ENCODE results near the gene EPHB2.

Gene EPHB2

DNA sequence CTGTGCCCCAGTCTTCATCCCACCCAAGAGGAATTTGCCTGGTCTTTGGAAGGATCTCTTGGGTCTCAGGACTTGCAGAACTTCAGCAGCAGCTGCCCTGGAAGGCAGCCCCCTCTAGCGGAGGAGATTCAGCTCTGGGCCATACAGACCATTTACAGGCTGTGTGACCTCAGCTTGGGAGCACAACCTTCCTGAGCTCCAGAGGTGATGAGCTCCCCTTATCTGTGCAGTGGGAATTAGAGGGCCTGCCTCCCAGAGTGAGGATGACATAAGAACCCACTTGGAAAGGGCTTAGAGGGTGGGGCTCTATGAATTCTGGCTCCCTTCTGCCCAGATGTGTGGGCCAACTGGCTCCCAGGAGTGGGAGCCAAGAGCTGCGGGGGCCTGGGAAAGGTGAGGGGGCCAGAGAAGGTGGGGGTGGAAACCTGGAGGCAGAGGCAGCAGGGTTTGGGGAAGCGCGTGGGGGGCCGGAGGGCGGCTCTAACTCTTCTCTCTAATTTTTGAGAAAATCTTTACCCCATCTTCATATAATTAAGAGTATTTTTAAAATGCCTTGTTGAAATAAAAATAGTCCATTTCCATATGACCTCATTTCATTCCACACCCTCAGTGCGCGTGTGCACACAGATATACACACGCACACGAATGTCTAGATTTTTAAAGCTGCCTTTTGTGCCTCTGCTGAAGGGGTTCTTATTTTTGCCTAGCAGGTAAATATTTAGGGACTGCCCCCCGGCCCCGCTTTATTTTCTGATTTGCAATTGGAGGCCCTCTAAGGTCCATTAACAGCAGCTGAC lies 21.5 kb downstream of the EPHB2 start:
- DNase-seq (ENCODE audit: insufficient read length, low spot score): no peak

DNA sequence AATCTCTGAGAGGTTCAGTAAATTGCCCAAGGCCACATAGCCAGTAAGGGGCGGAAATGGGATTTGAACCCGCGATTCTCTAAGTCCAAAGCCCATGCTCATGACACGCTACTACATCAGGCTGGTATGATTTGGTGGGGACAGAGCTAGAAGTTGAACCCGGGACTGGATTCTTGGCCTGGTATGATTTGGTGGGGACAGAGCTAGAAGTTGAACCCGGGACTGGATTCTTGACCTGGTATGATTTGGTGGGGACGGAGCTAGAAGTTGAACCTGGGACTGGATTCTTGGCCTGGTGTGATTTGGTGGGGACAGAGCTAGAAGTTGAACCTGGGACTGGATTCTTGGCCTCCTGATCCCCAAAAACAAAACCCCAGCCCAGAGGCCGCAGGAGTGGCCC lies 23.0 kb downstream of the EPHB2 start:
- DNase-seq (ENCODE audit: insufficient read length, low spot score) (no peak), FAIRE-seq (no peak)
- TF ChIP-seq PAX5 (IDR thresholded peaks at IDR 0.05; ENCODE audit: insufficient read depth, low read length, severe bottlenecking) (no peak), POLR2A (IDR thresholded peaks at IDR 0.05; ENCODE audit: low read depth, low read length) (no peak), POU2F2 (IDR thresholded peaks at IDR 0.05; ENCODE audit: low read depth, low read length) (no peak), TAF1 (IDR thresholded peaks at IDR 0.05; ENCODE audit: low read depth, low read length) (no peak), POLR2AphosphoS5 (IDR thresholded peaks at IDR 0.05; ENCODE audit: low read depth, low read length) (no peak), SPI1 (IDR thresholded peaks at IDR 0.05; ENCODE audit: low read depth, low read length) (no peak)

More for the DNA sequence above, 21.5 kb downstream of the EPHB2 start:
- no peak for FAIRE-seq
- TF ChIP-seq TAF1 (IDR thresholded peaks at IDR 0.05; ENCODE audit: low read depth, low read length) (no peak), POLR2A (IDR thresholded peaks at IDR 0.05; ENCODE audit: low read depth, low read length) (no peak), PAX5 (IDR thresholded peaks at IDR 0.05; ENCODE audit: insufficient read depth, low read length, severe bottlenecking) (no peak), POU2F2 (IDR thresholded peaks at IDR 0.05; ENCODE audit: low read depth, low read length) (no peak)

DNA sequence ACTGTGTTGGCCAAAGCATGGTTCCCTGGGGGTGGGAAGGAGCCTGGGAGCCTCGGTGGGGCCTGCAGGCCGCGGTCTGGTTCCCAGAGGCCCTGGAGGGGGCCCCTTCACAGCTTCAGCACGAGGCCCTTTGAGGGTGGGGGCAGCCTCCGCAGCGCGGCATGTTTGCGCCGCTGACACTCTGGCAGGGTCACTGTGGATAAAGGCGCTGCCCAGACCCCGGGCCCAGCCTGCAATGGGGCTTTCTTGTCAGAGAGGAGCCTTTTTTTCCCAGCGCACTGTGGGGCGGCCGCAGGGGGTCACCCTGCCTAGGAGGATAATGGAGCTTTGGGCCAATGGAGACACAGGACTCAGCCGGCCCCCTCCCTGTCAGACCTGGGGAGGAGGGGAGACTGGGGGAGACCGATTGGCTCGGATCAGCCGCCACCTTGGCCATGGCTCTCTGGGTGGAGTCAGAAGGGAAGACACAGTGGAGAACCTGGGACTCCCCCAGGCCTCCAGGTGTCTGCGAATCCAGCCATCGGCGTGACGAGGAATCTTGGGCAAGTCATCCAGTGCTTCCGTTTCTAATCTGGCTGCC lies 26.0 kb downstream of the EPHB2 start:
- FAIRE-seq: no peak
- DNase-seq (ENCODE audit: insufficient read length, low spot score): no peak
- TF ChIP-seq SPI1 (IDR thresholded peaks at IDR 0.05; ENCODE audit: low read depth, low read length) (no peak), POLR2A (IDR thresholded peaks at IDR 0.05; ENCODE audit: low read depth, low read length) (no peak), PAX5 (IDR thresholded peaks at IDR 0.05; ENCODE audit: insufficient read depth, low read length, severe bottlenecking) (no peak), POU2F2 (IDR thresholded peaks at IDR 0.05; ENCODE audit: low read depth, low read length) (no peak), TAF1 (IDR thresholded peaks at IDR 0.05; ENCODE audit: low read depth, low read length) (no peak), POLR2AphosphoS5 (IDR thresholded peaks at IDR 0.05; ENCODE audit: low read depth, low read length) (no peak)

DNA sequence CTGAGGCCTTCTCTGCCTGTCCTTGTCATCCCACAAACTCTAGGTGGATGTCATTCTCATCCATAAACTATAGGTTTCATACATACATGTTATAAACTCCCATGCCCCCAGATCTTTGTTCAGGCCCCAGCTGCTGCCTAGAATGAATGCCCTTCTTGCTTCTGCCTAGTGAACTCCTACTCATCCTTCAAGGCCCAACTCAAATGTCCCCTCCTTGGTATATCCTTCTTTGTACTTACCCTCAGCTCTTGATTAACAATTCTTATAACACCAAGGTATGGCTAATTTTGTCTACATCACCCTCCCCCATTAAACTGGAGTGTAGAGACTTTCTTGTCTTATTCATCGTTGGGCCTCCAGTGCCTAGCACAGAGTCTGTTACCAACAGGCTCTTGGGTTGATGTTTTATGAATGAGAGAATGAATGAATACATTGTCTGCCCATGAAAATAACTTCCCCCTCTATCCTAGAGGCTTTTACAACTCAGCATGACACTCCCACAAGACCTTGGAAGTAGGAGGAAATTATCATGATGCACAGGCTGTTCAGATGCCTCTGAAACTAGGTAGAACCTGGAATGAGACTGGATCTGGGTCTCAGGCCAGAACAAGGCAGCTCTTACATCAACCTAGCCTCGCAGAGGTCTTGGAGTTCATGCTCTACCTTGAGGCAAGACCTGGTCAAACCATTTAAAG lies 26.9 kb downstream of the EPHB2 start:
- no peak for DNase-seq (ENCODE audit: insufficient read length, low spot score)
- FAIRE-seq: no peak
- TF ChIP-seq POLR2AphosphoS5 (IDR thresholded peaks at IDR 0.05; ENCODE audit: low read depth, low read length) (no peak), TAF1 (IDR thresholded peaks at IDR 0.05; ENCODE audit: low read depth, low read length) (no peak), PAX5 (IDR thresholded peaks at IDR 0.05; ENCODE audit: insufficient read depth, low read length, severe bottlenecking) (no peak), POU2F2 (IDR thresholded peaks at IDR 0.05; ENCODE audit: low read depth, low read length) (no peak), SPI1 (IDR thresholded peaks at IDR 0.05; ENCODE audit: low read depth, low read length) (no peak), POLR2A (IDR thresholded peaks at IDR 0.05; ENCODE audit: low read depth, low read length) (no peak)

DNA sequence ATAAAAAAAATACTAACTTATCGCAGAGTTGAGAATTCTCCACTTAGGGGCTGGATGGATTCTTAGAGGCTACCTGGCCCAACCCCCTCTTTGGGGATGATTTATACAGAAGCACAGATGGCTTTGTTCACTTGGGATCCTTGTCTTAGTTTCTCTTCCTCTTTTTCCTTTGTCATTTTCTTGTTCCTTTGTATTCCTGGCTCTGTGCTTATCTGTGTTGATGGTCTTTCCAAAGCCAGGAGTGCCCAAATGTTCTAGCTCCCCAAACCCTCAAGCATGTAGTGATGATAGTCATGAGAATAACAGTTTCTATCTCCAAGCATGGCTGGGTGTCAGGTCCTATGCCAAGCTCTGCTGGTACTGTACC lies 27.4 kb downstream of the EPHB2 start:
- no peak for TF ChIP-seq POLR2AphosphoS5 (IDR thresholded peaks at IDR 0.05; ENCODE audit: low read depth, low read length)
- peak; percentile 63 for TF ChIP-seq SPI1 (IDR thresholded peaks at IDR 0.05; ENCODE audit: low read depth, low read length)
- TF ChIP-seq POU2F2 (IDR thresholded peaks at IDR 0.05; ENCODE audit: low read depth, low read length): no peak
- no peak for TF ChIP-seq POLR2A (IDR thresholded peaks at IDR 0.05; ENCODE audit: low read depth, low read length)
- TF ChIP-seq PAX5 (IDR thresholded peaks at IDR 0.05; ENCODE audit: insufficient read depth, low read length, severe bottlenecking): no peak
- DNase-seq (ENCODE audit: insufficient read length, low spot score): no peak
- no peak for FAIRE-seq

DNA sequence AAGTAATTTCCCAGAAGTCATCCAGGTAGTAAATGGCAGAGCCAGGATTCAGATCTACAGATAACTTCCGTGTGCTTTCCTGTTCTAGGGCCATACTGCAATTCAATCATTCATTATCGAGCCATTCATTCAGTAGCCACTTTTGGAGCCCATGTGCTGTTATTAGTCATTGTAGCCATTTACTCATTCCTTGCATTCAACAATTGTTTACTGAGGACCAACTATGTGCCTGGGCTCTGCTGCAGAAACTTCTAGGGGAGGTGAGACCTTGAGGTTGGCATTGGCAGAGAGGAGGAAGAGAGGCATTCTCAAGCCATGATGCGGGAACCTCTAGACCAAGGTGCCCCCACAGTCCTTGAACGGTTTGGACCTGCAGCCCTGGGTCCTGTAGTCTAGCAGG lies 27.9 kb downstream of the EPHB2 start:
- no peak for FAIRE-seq
- TF ChIP-seq TAF1 (IDR thresholded peaks at IDR 0.05; ENCODE audit: low read depth, low read length) (no peak), POLR2A (IDR thresholded peaks at IDR 0.05; ENCODE audit: low read depth, low read length) (no peak), SPI1 (IDR thresholded peaks at IDR 0.05; ENCODE audit: low read depth, low read length) (no peak), PAX5 (IDR thresholded peaks at IDR 0.05; ENCODE audit: insufficient read depth, low read length, severe bottlenecking) (no peak), POU2F2 (IDR thresholded peaks at IDR 0.05; ENCODE audit: low read depth, low read length) (no peak), POLR2AphosphoS5 (IDR thresholded peaks at IDR 0.05; ENCODE audit: low read depth, low read length) (no peak)
- no peak for DNase-seq (ENCODE audit: insufficient read length, low spot score)

DNA sequence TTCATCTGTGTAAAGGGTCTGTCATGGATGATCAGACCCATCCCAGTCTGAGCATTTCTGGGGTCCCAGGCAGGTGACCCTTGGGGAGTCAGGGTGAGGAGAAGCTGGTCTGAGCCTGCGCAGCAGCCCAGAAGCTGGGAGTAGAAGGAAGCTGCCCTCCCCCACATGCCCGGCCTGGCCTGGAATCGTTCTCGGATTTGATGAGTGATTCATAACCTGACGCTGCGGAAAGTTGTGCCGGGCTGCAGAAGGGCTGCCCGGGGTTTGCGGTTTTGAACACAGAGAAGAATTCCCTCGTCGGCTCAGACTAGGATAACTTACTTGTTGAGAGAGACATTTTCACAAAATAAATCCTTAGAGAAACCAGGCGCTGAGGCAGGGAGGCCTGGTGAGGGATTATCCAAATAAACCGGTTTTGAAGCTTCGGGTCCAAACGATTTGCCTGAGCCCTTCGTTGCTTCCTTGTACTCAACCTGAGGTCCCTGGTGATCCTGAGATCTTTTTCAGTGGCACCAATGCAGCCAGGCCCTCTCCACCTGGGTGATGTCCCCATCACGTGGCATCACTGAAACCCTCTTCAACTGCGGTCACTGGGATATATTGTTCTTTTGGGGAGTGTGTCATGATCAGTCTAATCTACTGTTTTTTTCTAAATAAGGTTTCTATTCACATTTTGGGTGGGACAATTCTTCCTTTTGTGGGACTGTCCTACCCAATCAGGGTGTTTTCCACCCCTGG lies 29.2 kb downstream of the EPHB2 start:
- FAIRE-seq (no peak), DNase-seq (ENCODE audit: insufficient read length, low spot score) (no peak)

DNA sequence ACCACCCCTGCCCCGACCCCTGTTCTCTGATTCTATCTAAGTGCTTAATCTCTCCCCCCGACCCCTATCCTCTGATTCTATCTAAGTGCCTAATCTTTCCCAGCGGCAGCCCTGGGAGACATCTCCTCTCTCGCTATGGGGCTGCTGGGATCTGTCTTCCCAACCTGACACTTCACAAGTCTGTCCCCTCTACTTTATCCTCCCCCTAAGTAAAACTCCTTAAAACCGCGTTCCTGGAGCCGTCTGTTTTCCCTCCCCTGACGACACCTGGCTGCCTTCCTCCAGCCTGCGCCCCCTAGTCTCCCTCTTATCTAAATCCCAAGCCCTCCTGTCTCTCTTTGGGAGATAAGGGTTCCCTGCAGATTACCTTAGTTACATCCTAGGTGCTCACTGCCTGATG lies 30.5 kb downstream of the EPHB2 start:
- no peak for TF ChIP-seq POLR2AphosphoS5 (IDR thresholded peaks at IDR 0.05; ENCODE audit: low read depth, low read length)
- no peak for TF ChIP-seq POLR2A (IDR thresholded peaks at IDR 0.05; ENCODE audit: low read depth, low read length)
- TF ChIP-seq POU2F2 (IDR thresholded peaks at IDR 0.05; ENCODE audit: low read depth, low read length): no peak
- TF ChIP-seq PAX5 (IDR thresholded peaks at IDR 0.05; ENCODE audit: insufficient read depth, low read length, severe bottlenecking): no peak
- no peak for TF ChIP-seq SPI1 (IDR thresholded peaks at IDR 0.05; ENCODE audit: low read depth, low read length)
- no peak for TF ChIP-seq TAF1 (IDR thresholded peaks at IDR 0.05; ENCODE audit: low read depth, low read length)
- no peak for FAIRE-seq
- DNase-seq (ENCODE audit: insufficient read length, low spot score): no peak

More for the DNA sequence above, 29.2 kb downstream of the EPHB2 start:
- TF ChIP-seq TAF1 (IDR thresholded peaks at IDR 0.05; ENCODE audit: low read depth, low read length) (no peak), POLR2AphosphoS5 (IDR thresholded peaks at IDR 0.05; ENCODE audit: low read depth, low read length) (no peak), SPI1 (IDR thresholded peaks at IDR 0.05; ENCODE audit: low read depth, low read length) (no peak)
